ENCODE data around the gene FBXL17. TPM values are rescaled to one million over a fixed set of nuclear protein-coding genes. Genes with fewer than 3 reads are reported as not detected.

FBXL17 gene
- total and polyA plus RNA-seq, 7 donors = 6.2 to 36.1 (median 30.3) TPM

DNA sequence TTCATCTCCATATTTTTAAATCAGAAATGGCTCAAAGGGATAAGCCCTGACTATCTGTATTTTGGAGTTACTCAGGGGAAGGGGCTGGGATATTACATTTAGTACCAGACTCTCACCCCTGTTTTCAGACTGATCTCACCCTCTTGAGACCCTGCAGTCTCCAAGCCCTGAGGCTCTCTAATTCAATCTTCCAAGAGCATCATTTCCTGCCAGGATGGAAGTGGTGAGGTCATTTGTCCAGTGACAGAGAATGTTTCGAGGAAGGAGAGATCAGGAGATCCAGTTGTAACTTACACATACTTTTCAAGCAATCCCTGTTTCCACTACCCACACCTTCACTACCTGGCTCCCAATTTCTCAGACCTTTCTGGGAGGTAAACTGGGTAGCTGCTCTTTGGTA is 415.7 kb downstream of the FBXL17 start:
- 77 to 92% (median 85%) methylated on average over 1 of the region's 1 CpG for WGBS, 3 donors
- no peak for ATAC-seq

DNA sequence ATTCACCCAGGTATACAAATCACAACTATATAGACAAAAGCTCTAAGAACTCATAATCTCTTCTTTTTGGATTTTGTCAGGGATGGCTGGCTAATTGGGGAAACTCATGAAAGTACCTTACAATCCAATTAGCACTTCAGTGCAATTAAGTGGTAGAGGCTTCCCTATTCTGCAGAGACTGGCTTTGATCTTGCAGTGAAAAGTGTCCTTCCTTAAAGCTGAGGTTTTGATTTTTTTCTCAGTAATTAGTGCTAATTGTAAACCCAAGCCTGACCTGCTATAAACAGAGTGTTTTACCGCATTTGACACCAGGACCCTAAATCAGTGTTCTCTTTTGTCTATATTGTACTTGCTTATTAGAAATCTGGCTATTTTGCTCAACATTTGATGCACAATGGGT is 417.2 kb downstream of the FBXL17 start:
- no peak overlapping the region for H3K4me3 ChIP-seq
- no peaks in the 10 kb centered on the region for H3K36me3 ChIP-seq (ENCODE audit: insufficient read depth in 1 of 2, low read depth in 1 of 2)
- intact Hi-C loops (cut with DNase I) = no loop called here
- WGBS, 3 donors = 95 to 97% (median 97%) methylated on average over 1 of the region's 1 CpG
- H3K27ac ChIP-seq = no peak overlapping the region
- ATAC-seq (no peak), DNase-seq (no peak)
- no peaks in the 10 kb centered on the region for H3K9me3 ChIP-seq
- H3K4me1 ChIP-seq = no peaks in the 10 kb centered on the region
- H3K27me3 ChIP-seq (ENCODE audit: insufficient read depth in 3 of 3, low read length in 2 of 3) = no peaks in the 10 kb centered on the region
- TF ChIP-seq, protein P1, sequence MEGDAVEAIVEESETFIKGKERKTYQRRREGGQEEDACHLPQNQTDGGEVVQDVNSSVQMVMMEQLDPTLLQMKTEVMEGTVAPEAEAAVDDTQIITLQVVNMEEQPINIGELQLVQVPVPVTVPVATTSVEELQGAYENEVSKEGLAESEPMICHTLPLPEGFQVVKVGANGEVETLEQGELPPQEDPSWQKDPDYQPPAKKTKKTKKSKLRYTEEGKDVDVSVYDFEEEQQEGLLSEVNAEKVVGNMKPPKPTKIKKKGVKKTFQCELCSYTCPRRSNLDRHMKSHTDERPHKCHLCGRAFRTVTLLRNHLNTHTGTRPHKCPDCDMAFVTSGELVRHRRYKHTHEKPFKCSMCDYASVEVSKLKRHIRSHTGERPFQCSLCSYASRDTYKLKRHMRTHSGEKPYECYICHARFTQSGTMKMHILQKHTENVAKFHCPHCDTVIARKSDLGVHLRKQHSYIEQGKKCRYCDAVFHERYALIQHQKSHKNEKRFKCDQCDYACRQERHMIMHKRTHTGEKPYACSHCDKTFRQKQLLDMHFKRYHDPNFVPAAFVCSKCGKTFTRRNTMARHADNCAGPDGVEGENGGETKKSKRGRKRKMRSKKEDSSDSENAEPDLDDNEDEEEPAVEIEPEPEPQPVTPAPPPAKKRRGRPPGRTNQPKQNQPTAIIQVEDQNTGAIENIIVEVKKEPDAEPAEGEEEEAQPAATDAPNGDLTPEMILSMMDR (IDR thresholded peaks at IDR 0.05) = no peak

More for the DNA sequence above, 415.7 kb downstream of the FBXL17 start:
- Histone ChIP-seq H3K4me1 (no peaks in the 10 kb centered on the region), H3K27ac (no peak overlapping the region), H3K4me3 (no peak overlapping the region), H3K27me3 (ENCODE audit: insufficient read depth in 3 of 3, low read length in 2 of 3) (no peaks in the 10 kb centered on the region), H3K36me3 (ENCODE audit: insufficient read depth in 1 of 2, low read depth in 1 of 2) (no peaks in the 10 kb centered on the region), H3K9me3 (no peaks in the 10 kb centered on the region)
- TF ChIP-seq, protein P1 (IDR thresholded peaks at IDR 0.05) = no peak
- intact Hi-C loops (cut with DNase I) = no loop called here
- DNase-seq = no peak

DNA sequence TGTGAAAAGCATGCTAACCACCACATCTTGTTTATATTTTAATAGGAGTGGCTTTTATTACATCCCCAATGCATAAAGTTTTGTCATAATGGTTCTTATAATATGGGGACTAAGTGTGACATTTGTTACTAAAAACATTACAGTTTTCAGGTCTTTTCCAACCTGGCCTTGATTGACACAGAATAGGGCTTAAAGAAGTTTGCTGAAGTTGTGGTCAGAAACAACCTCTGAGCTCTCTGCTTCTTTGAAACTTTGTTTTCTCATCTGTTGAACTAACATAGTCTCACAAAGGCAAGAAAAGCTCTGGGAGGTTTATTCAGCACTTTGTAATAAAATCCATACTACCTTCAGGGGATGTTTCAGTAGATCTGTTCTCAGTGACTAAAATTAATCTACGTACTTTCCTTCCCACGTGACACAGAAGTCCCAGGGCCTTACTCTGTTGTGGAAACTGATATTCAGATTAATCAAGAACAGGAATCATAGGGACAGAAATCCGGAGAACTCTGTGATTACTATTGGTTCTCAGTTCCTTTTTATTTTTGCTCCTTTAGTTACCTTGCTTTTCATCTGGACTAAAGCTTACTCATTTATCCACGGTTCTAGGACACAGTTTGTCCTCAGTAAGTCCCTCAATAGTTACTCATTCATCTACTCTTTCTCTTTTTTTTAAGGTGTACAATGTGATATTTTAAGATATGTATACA is 422.2 kb downstream of the FBXL17 start:
- DNase-seq (no peak), ATAC-seq (no peak)
- TF ChIP-seq, protein P1 (IDR thresholded peaks at IDR 0.05) = no peak
- Histone ChIP-seq H3K4me3 (no peak overlapping the region), H3K27ac (no peak overlapping the region), H3K27me3 (ENCODE audit: insufficient read depth in 3 of 3, low read length in 2 of 3) (no peaks in the 10 kb centered on the region), H3K4me1 (no peaks in the 10 kb centered on the region), H3K9me3 (no peaks in the 10 kb centered on the region), H3K36me3 (ENCODE audit: insufficient read depth in 1 of 2, low read depth in 1 of 2) (no peaks in the 10 kb centered on the region)
- intact Hi-C loops (cut with DNase I) = no loop called here
- WGBS, 3 donors = 72 to 79% (median 75%) methylated on average over 4 of the region's 4 CpGs

DNA sequence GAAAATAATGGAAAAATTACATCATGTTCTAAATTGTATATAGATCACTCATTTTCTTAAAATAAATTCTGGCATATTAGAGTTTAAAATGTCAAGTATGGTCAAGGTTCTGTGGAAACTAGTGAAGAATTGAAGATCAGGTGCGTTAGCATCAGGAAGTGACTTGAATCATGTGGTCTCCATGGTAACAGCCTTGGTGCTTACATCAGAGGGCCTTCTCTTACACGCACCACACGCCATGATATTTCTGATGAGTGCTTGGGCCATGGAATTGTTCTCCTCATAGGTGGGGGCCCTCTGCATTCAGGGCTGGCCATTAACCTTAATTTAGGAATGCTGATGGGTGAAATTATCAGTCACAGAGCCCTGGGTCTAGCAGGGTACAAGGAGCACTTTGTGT is 423.0 kb downstream of the FBXL17 start:
- ATAC-seq = no peak
- H3K4me3 ChIP-seq = no peak overlapping the region
- no peaks in the 10 kb centered on the region for H3K4me1 ChIP-seq
- no peaks in the 10 kb centered on the region for H3K9me3 ChIP-seq
- no peak overlapping the region for H3K27ac ChIP-seq
- no peak for DNase-seq
- WGBS, 3 donors = 90 to 93% (median 91%) methylated on average over 3 of the region's 3 CpGs
- H3K27me3 ChIP-seq (ENCODE audit: insufficient read depth in 3 of 3, low read length in 2 of 3) = no peaks in the 10 kb centered on the region
- TF ChIP-seq, protein P1 (IDR thresholded peaks at IDR 0.05) = no peak
- H3K36me3 ChIP-seq (ENCODE audit: insufficient read depth in 1 of 2, low read depth in 1 of 2) = no peaks in the 10 kb centered on the region
- intact Hi-C loops (cut with DNase I) = no loop called here

DNA sequence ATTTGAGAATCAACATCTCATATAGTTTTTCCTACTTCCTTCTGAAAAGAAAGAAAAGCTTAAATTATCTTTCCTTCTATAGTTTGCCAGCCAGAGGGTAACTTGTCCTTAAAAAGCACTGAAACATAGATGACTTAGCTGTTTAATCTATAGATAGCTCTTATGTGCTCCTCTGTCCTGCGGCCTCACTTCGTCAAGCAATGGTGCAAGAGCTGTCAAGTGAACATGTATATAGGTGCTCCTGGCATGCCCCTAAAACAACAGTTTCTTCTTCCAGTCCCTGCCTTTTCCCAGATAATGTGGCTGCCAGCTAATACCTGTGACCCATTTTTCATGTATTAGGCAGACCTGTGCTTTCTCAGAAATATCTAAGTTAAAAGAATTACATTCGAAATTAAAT is 423.5 kb downstream of the FBXL17 start:
- Histone ChIP-seq H3K9me3 (no peaks in the 10 kb centered on the region), H3K4me1 (no peaks in the 10 kb centered on the region), H3K36me3 (ENCODE audit: insufficient read depth in 1 of 2, low read depth in 1 of 2) (no peaks in the 10 kb centered on the region), H3K27ac (no peak overlapping the region), H3K4me3 (no peak overlapping the region), H3K27me3 (ENCODE audit: insufficient read depth in 3 of 3, low read length in 2 of 3) (no peaks in the 10 kb centered on the region)
- no peak for DNase-seq
- TF ChIP-seq, protein P1 (IDR thresholded peaks at IDR 0.05) = no peak
- no peak for ATAC-seq
- intact Hi-C loops (cut with DNase I) = no loop called here
- WGBS, 3 donors = 92 to 96% (median 93%) methylated on average over 3 of the region's 3 CpGs

Data from psoas muscle (tissue), 8 donors.